Naive thymus-derived CD4-positive, alpha-beta T cell (primary cell): ENCODE data around the gene SMIM33. TPM values are rescaled to one million over a fixed set of nuclear protein-coding genes. Genes with fewer than 3 reads are reported as not detected.

Experiments
- ATAC-seq: fragments of 150-1000 bp; cut with Tn5 transposase; 2 replicates; pipeline ENCODE4 v1.10.0; 2021; ENCODE audit warnings: mild to moderate bottlenecking, moderate library complexity
- CTCF ChIA-PET: fragments of 350-600 bp; sonication (Branson Sonifier 250); formaldehyde crosslinking; loops from one replicate; lab custom pipeline; 2021; ENCODE audit warnings: antibody characterized with exemption; lab: Charles Lee
- POLR2A ChIA-PET: fragments of 350-600 bp; sonication (Branson Sonifier 250); formaldehyde crosslinking; loops from one replicate; lab custom pipeline; 2021; ENCODE audit warnings: antibody characterized with exemption, inconsistent platforms; lab: Charles Lee
- DNase-seq, 9 donors: peaks; one replicate each; pipeline versions ENCODE4 v3.0.0 to v3.0.0-alpha.2; 2020 to 2022; ENCODE audit warnings: mixed read lengths in 1 of 9
- H3K27ac ChIP-seq: one replicate; pipeline ENCODE4 v1.7.0; 2013; ENCODE audit warnings: mild to moderate bottlenecking, low read depth, low read length, moderate library complexity
- H3K27me3 ChIP-seq, 2 donors: one replicate each; pipeline ENCODE4 v1.7.0; 2013; ENCODE audit warnings: low read length in 2 of 2, mild to moderate bottlenecking in 2 of 2, moderate library complexity in 2 of 2; ENCODE audit not compliant: control insufficient read depth in 2 of 2, insufficient read depth in 2 of 2
- H3K36me3 ChIP-seq, 3 experiments: 1 replicate in 2 of 3; 2 replicates in 1 of 3; pipeline ENCODE4 v1.7.0; 2013; ENCODE audit warnings: low read length in 3 of 3, mild to moderate bottlenecking in 3 of 3, moderate library complexity in 1 of 3; ENCODE audit not compliant: insufficient read depth in 3 of 3, control insufficient read depth in 2 of 3
- H3K4me1 ChIP-seq, 2 donors: one replicate each; pipeline ENCODE4 v1.7.0; 2013; ENCODE audit warnings: low read length in 2 of 2, mild to moderate bottlenecking in 2 of 2, moderate library complexity in 1 of 2; ENCODE audit not compliant: control insufficient read depth in 2 of 2, insufficient read depth in 2 of 2
- H3K4me3 ChIP-seq: 2 replicates; pipeline ENCODE4 v1.7.0; 2013; ENCODE audit warnings: mild to moderate bottlenecking, low read length
- H3K9me3 ChIP-seq, 3 experiments: 1 replicate in 2 of 3; 2 replicates in 1 of 3; pipeline ENCODE4 v1.7.0; 2013; ENCODE audit warnings: low read length in 3 of 3; ENCODE audit not compliant: control insufficient read depth in 2 of 3
- H3K27ac Mint-ChIP-seq, 9 donors: one replicate each; pipeline ENCODE4 v1.8.0; 2020 to 2022; ENCODE audit warnings: mixed read lengths in 9 of 9, mild to moderate bottlenecking in 8 of 9, moderate library complexity in 5 of 9, inconsistent platforms in 2 of 9
- H3K27me3 Mint-ChIP-seq, 5 donors: one replicate each; pipeline ENCODE4 v1.8.0; 2021 to 2022; ENCODE audit warnings: mixed read lengths in 5 of 5, mild to moderate bottlenecking in 1 of 5
- H3K36me3 Mint-ChIP-seq, 5 donors: one replicate each; pipeline ENCODE4 v1.8.0; 2020 to 2022; ENCODE audit warnings: mixed read lengths in 5 of 5, mild to moderate bottlenecking in 3 of 5, inconsistent platforms in 1 of 5
- H3K4me1 Mint-ChIP-seq, 7 donors: one replicate each; pipeline ENCODE4 v1.8.0; 2020 to 2022; ENCODE audit warnings: mixed read lengths in 7 of 7, mild to moderate bottlenecking in 3 of 7, inconsistent platforms in 1 of 7
- H3K4me3 Mint-ChIP-seq, 10 donors: one replicate each; pipeline ENCODE4 v1.8.0; 2020 to 2022; ENCODE audit warnings: mild to moderate bottlenecking in 10 of 10, mixed read lengths in 10 of 10, moderate library complexity in 6 of 10, inconsistent platforms in 2 of 10
- H3K9me3 Mint-ChIP-seq, 11 donors: one replicate each; pipeline ENCODE4 v1.8.0; 2020 to 2022; ENCODE audit warnings: mixed read lengths in 11 of 11, mild to moderate bottlenecking in 4 of 11, inconsistent platforms in 1 of 11, moderate library complexity in 1 of 11
- intact Hi-C, 2 donors: fragments of 100-400 bp; cut with micrococcal nuclease; formaldehyde crosslinking; loops; one replicate each; pipeline ENCODE4 v1.15.1; 2023
- polyA plus RNA-seq, 2 donors: library from polyadenylated mRNA; unstranded; fragments of 300-500 nt; fragmentation: Illumina TruSeq; gene quantifications; one replicate each; pipeline ENCODE4 v1.2.3, GENCODE V29; 2021
- total RNA-seq, 6 experiments: library from RNA in 5 of 6; stranded (reverse) in 5 of 6; gene quantifications; 1 replicate in 5 of 6; 2 replicates in 1 of 6; pipeline ENCODE4 v1.2.3 and lab custom pipeline; 2021 to 2026

Gene SMIM33
- total and polyA plus RNA-seq, 7 experiments from 2014 or later: 0.09 to 0.99 (median 0.27) TPM; not detected in 2

- no peaks in the 10 kb centered on the region for H3K27me3 ChIP-seq
- H3K9me3 ChIP-seq: no peaks in the 10 kb centered on the region
- H3K4me3 Mint-ChIP-seq: peak overlapping the region in 8 of 10 donors; percentile 15 to 76 (median 24)
- ChIA-PET CTCF (interaction anchor here (0.7 to 8.1 kb wide), 2 partner anchors 70 to 206 kb away, joined by 3 to 60 read pairs; no protein-coding TSS in a partner anchor), POLR2A (interaction anchor here (0.6 to 2.2 kb wide), 9 partner anchors 11 to 74 kb away, joined by 3 to 12 read pairs (median 3); partner anchors contain the start of genes SMIM33 and STING1)
- intact Hi-C loops: loop anchor here in 1 of 2 donors (1.0 kb wide), 1 partner anchor 14 kb away; no protein-coding TSS in a partner anchor
- H3K27me3 Mint-ChIP-seq: no peaks in the 10 kb centered on the region
- no peak overlapping the region for H3K4me3 ChIP-seq
- H3K27ac ChIP-seq: no peak overlapping the region
- peak overlapping the region; percentile 41 to 93 (median 87) for H3K27ac Mint-ChIP-seq
- H3K4me1 ChIP-seq: peaks cover 18 to 22% of the 10 kb centered on the region in 2 donors
- ATAC-seq (no peak), DNase-seq (peak in 5 of 9 donors; percentile 36 to 56 (median 44))
- H3K4me1 Mint-ChIP-seq: peaks cover 26 to 77% (median 67%) of the 10 kb centered on the region in 7 donors
- H3K9me3 Mint-ChIP-seq: no peaks in the 10 kb centered on the region
- peaks cover 0 to 3% (median 0%) of the 10 kb centered on the region in 3 experiments for H3K36me3 ChIP-seq
- H3K36me3 Mint-ChIP-seq: peaks cover 0 to 6% (median 0%) of the 10 kb centered on the region in 5 donors
Observed at GRCh38 chr5:139443831-139444453, 26.9 kb upstream of the SMIM33 start.

GRCh38 chr5:139445325-139446170 lies 25.3 kb upstream of the SMIM33 start:
- Mint-ChIP-seq H3K9me3 (no peaks in the 10 kb centered on the region), H3K4me1 (peaks cover 23 to 67% (median 57%) of the 10 kb centered on the region in 7 donors), H3K27ac (peak overlapping the region in 3 of 9 donors; percentile 21 to 45 (median 36)), H3K27me3 (no peaks in the 10 kb centered on the region), H3K4me3 (no peak overlapping the region), H3K36me3 (peaks cover 0 to 8% (median 0%) of the 10 kb centered on the region in 5 donors)
- ATAC-seq: no peak
- H3K4me1 ChIP-seq: peaks cover 12 to 15% of the 10 kb centered on the region in 2 donors
- no peak for DNase-seq
- no peaks in the 10 kb centered on the region for H3K9me3 ChIP-seq
- POLR2A ChIA-PET: interaction anchor here (0.6 to 1.6 kb wide), 7 partner anchors 10 to 36 kb away, joined by 4 to 8 read pairs (median 6); partner anchors contain the start of gene STING1
- no peak overlapping the region for H3K27ac ChIP-seq
- no peaks in the 10 kb centered on the region for H3K27me3 ChIP-seq
- CTCF ChIA-PET: interaction anchor here (1.0 to 8.1 kb wide), 2 partner anchors 23 to 68 kb away, joined by 4 to 60 read pairs; no protein-coding TSS in a partner anchor
- no peak overlapping the region for H3K4me3 ChIP-seq
- no peaks in the 10 kb centered on the region for H3K36me3 ChIP-seq
- intact Hi-C loops: no loop called here

- Histone ChIP-seq H3K27ac (no peak overlapping the region), H3K27me3 (no peaks in the 10 kb centered on the region), H3K36me3 (no peaks in the 10 kb centered on the region), H3K4me3 (no peak overlapping the region), H3K4me1 (peaks cover 25 to 30% of the 10 kb centered on the region in 2 donors), H3K9me3 (no peaks in the 10 kb centered on the region)
- H3K27me3 Mint-ChIP-seq: no peaks in the 10 kb centered on the region
- ChIA-PET POLR2A (interaction anchor here (0.6 to 1.4 kb wide), 2 partner anchors 8 to 55 kb away, joined by 3 to 8 read pairs; no protein-coding TSS in a partner anchor), CTCF (interaction anchor here (0.6 kb wide), 1 partner anchor 64 kb away, joined by 4 read pairs; no protein-coding TSS in a partner anchor)
- intact Hi-C loops: loop anchor here in 1 of 2 donors (1.0 kb wide), 1 partner anchor 9 kb away; no protein-coding TSS in a partner anchor
- ATAC-seq (no peak), DNase-seq (no peak)
- H3K4me3 Mint-ChIP-seq: peak overlapping the region in 1 of 10 donors; percentile 56
- H3K36me3 Mint-ChIP-seq: peaks cover 0 to 8% (median 0%) of the 10 kb centered on the region in 5 donors
- H3K9me3 Mint-ChIP-seq: no peaks in the 10 kb centered on the region
- peak overlapping the region in 4 of 9 donors; percentile 45 to 86 (median 80) for H3K27ac Mint-ChIP-seq
- peaks cover 23 to 61% (median 49%) of the 10 kb centered on the region in 7 donors for H3K4me1 Mint-ChIP-seq
Observed at GRCh38 chr5:139446956-139447779, 23.6 kb upstream of the SMIM33 start.

GRCh38 chr5:139451176-139451575 lies 19.6 kb upstream of the SMIM33 start:
- no peak overlapping the region for H3K4me3 ChIP-seq
- no peaks in the 10 kb centered on the region for H3K9me3 Mint-ChIP-seq
- DNase-seq (peak in 1 of 9 donors; percentile 17), ATAC-seq (no peak)
- POLR2A ChIA-PET: interaction anchor here (1.5 kb wide), 1 partner anchor 31 kb away, joined by 5 read pairs; the partner anchor contains the start of gene STING1
- intact Hi-C loops: no loop called here
- no peaks in the 10 kb centered on the region for H3K36me3 ChIP-seq
- H3K27ac ChIP-seq: no peak overlapping the region
- peaks cover 0 to 6% (median 0%) of the 10 kb centered on the region in 5 donors for H3K36me3 Mint-ChIP-seq
- CTCF ChIA-PET: no interaction called here
- no peak overlapping the region for H3K4me3 Mint-ChIP-seq
- H3K4me1 ChIP-seq: peaks cover 32% of the 10 kb centered on the region in 2 donors
- no peaks in the 10 kb centered on the region for H3K9me3 ChIP-seq
- peaks cover 24 to 50% (median 42%) of the 10 kb centered on the region in 7 donors for H3K4me1 Mint-ChIP-seq
- no peak overlapping the region for H3K27ac Mint-ChIP-seq
- no peaks in the 10 kb centered on the region for H3K27me3 Mint-ChIP-seq
- H3K27me3 ChIP-seq: no peaks in the 10 kb centered on the region

- Mint-ChIP-seq H3K4me1 (peaks cover 22 to 50% (median 44%) of the 10 kb centered on the region in 7 donors), H3K27me3 (no peaks in the 10 kb centered on the region), H3K4me3 (no peak overlapping the region), H3K27ac (no peak overlapping the region), H3K36me3 (peaks cover 0 to 5% (median 0%) of the 10 kb centered on the region in 5 donors), H3K9me3 (no peaks in the 10 kb centered on the region)
- H3K4me3 ChIP-seq: no peak overlapping the region
- H3K36me3 ChIP-seq: no peaks in the 10 kb centered on the region
- intact Hi-C loops: no loop called here
- no peak overlapping the region for H3K27ac ChIP-seq
- peaks cover 32 to 34% of the 10 kb centered on the region in 2 donors for H3K4me1 ChIP-seq
- H3K27me3 ChIP-seq: no peaks in the 10 kb centered on the region
- no peaks in the 10 kb centered on the region for H3K9me3 ChIP-seq
- DNase-seq: peak in 1 of 9 donors; percentile 16
- ChIA-PET POLR2A (no interaction called here), CTCF (no interaction called here)
- peak; percentile 2 for ATAC-seq
Observed at GRCh38 chr5:139451878-139452660, 18.7 kb upstream of the SMIM33 start.
